NB4 (cell line): ENCODE data around the gene TCL1A.

ENCODE experiments used
- DNase-seq: peaks from one replicate; pipeline ENCODE4 v3.0.0; 2010; ENCODE audit warnings: low read depth
- H3K4me3 ChIP-seq: one replicate; pipeline ENCODE4 v1.5.1; 2011; ENCODE audit warnings: mild to moderate bottlenecking, low read depth, low read length, moderate library complexity
- CTCF ChIP-seq: IDR thresholded peaks from one replicate; pipeline ENCODE4 v1.5.1; 2012; ENCODE audit warnings: low read depth, low read length
- MAX ChIP-seq: IDR thresholded peaks from 2 replicates; pipeline ENCODE4 v1.6.1; 2011; ENCODE audit warnings: low read depth, low read length
- MYC ChIP-seq: IDR thresholded peaks from 2 replicates; pipeline ENCODE4 v1.6.1; 2011; ENCODE audit warnings: low read depth, low read length
- POLR2A ChIP-seq: IDR thresholded peaks from 2 replicates; pipeline ENCODE4 v1.6.1; 2011; ENCODE audit warnings: mild to moderate bottlenecking; ENCODE audit not compliant: insufficient read length; ENCODE audit errors: extremely low read depth

TCL1A gene

GRCh38 chr14:95695913-95696312, 18.0 kb downstream of the TCL1A start:
- H3K4me3 ChIP-seq, result no peak overlapping the region
- DNase-seq, result no peak
- TF ChIP-seq POLR2A (no peak), CTCF (no peak), MYC (no peak)

GRCh38 chr14:95695051-95695450, 18.9 kb downstream of the TCL1A start:
- TF ChIP-seq MYC, result no peak
- TF ChIP-seq MAX, result no peak
- no peak for TF ChIP-seq POLR2A
- no peak for TF ChIP-seq CTCF
- DNase-seq, result no peak

GRCh38 chr14:95692109-95692508, 21.8 kb downstream of the TCL1A start:
- no peak overlapping the region for H3K4me3 ChIP-seq
- TF ChIP-seq CTCF (no peak), POLR2A (no peak), MAX (no peak), MYC (no peak)
- no peak for DNase-seq

More at GRCh38 chr14:95695051-95695450, 18.9 kb downstream of the TCL1A start:
- no peak overlapping the region for H3K4me3 ChIP-seq

- TF ChIP-seq MAX, result no peak
- TF ChIP-seq MYC, result no peak
- no peak for TF ChIP-seq POLR2A
- TF ChIP-seq CTCF, result no peak
Observed at GRCh38 chr14:95691591-95691990, 22.3 kb downstream of the TCL1A start.

GRCh38 chr14:95690815-95691214, 23.1 kb downstream of the TCL1A start:
- H3K4me3 ChIP-seq, result no peak overlapping the region
- no peak for DNase-seq
- TF ChIP-seq POLR2A (no peak), MYC (no peak), MAX (no peak)

More at GRCh38 chr14:95691591-95691990, 22.3 kb downstream of the TCL1A start:
- no peak overlapping the region for H3K4me3 ChIP-seq
- DNase-seq, result no peak

- no peak for TF ChIP-seq MYC
- no peak for TF ChIP-seq CTCF
- no peak for TF ChIP-seq MAX
- TF ChIP-seq POLR2A, result no peak
- no peak overlapping the region for H3K4me3 ChIP-seq
- DNase-seq, result no peak
Observed at GRCh38 chr14:95689441-95689840, 24.5 kb downstream of the TCL1A start.
